ENCODE results near the gene DSCAML1.

DSCAML1 gene

GRCh38 chr11:117546431-117547194 is 250.4 kb downstream of the DSCAML1 start:
- H3K4me3 ChIP-seq (ENCODE audit: low read depth, low read length): no peak overlapping the region

GRCh38 chr11:117545706-117546105 is 251.3 kb downstream of the DSCAML1 start:
- TF ChIP-seq CTCF (IDR thresholded peaks at IDR 0.05; ENCODE audit: low read depth, low read length): no peak
- H3K27me3 ChIP-seq (ENCODE audit: insufficient read depth, low read depth, severe bottlenecking): no peaks in the 10 kb centered on the region
- H3K9me3 ChIP-seq (ENCODE audit: severe bottlenecking): no peaks in the 10 kb centered on the region
- DNase-seq: no peak
- H3K36me3 ChIP-seq: no peaks in the 10 kb centered on the region
- H3K27ac ChIP-seq: no peak overlapping the region
- no peak overlapping the region for H3K4me3 ChIP-seq (ENCODE audit: low read depth, low read length)

More at GRCh38 chr11:117546431-117547194, 250.4 kb downstream of the DSCAML1 start:
- no peak overlapping the region for H3K27ac ChIP-seq
- H3K9me3 ChIP-seq (ENCODE audit: severe bottlenecking): no peaks in the 10 kb centered on the region
- H3K36me3 ChIP-seq: no peaks in the 10 kb centered on the region
- TF ChIP-seq CTCF (IDR thresholded peaks at IDR 0.05; ENCODE audit: low read depth, low read length): no peak
- no peaks in the 10 kb centered on the region for H3K27me3 ChIP-seq (ENCODE audit: insufficient read depth, low read depth, severe bottlenecking)
- no peak for DNase-seq

GRCh38 chr11:117544130-117544800 is 252.8 kb downstream of the DSCAML1 start:
- DNase-seq: no peak
- no peaks in the 10 kb centered on the region for H3K27me3 ChIP-seq (ENCODE audit: insufficient read depth, low read depth, severe bottlenecking)

GRCh38 chr11:117541211-117541610 is 255.8 kb downstream of the DSCAML1 start:
- no peaks in the 10 kb centered on the region for H3K27me3 ChIP-seq (ENCODE audit: insufficient read depth, low read depth, severe bottlenecking)
- TF ChIP-seq CTCF (IDR thresholded peaks at IDR 0.05; ENCODE audit: low read depth, low read length): no peak
- H3K9me3 ChIP-seq (ENCODE audit: severe bottlenecking): no peaks in the 10 kb centered on the region
- no peak overlapping the region for H3K27ac ChIP-seq
- H3K4me3 ChIP-seq (ENCODE audit: low read depth, low read length): no peak overlapping the region
- no peaks in the 10 kb centered on the region for H3K36me3 ChIP-seq
- no peak for DNase-seq

More at GRCh38 chr11:117544130-117544800, 252.8 kb downstream of the DSCAML1 start:
- Histone ChIP-seq H3K36me3 (no peaks in the 10 kb centered on the region), H3K4me3 (ENCODE audit: low read depth, low read length) (no peak overlapping the region), H3K9me3 (ENCODE audit: severe bottlenecking) (no peaks in the 10 kb centered on the region), H3K27ac (no peak overlapping the region)
- TF ChIP-seq CTCF (IDR thresholded peaks at IDR 0.05; ENCODE audit: low read depth, low read length): no peak

GRCh38 chr11:117538263-117539135 is 258.5 kb downstream of the DSCAML1 start:
- peak; percentile 37 for DNase-seq
- H3K4me3 ChIP-seq (ENCODE audit: low read depth, low read length): no peak overlapping the region
- no peak overlapping the region for H3K27ac ChIP-seq
- H3K27me3 ChIP-seq (ENCODE audit: insufficient read depth, low read depth, severe bottlenecking): no peaks in the 10 kb centered on the region
- TF ChIP-seq CTCF (IDR thresholded peaks at IDR 0.05; ENCODE audit: low read depth, low read length): no peak
- H3K36me3 ChIP-seq: no peaks in the 10 kb centered on the region
- H3K9me3 ChIP-seq (ENCODE audit: severe bottlenecking): no peaks in the 10 kb centered on the region

Measured in WERI-Rb-1 (cell line).